ENCODE measurements around the gene NEU4. TPM values are rescaled to one million over a fixed set of nuclear protein-coding genes. Genes with fewer than 3 reads are reported as not detected.
A peak's percentile ranks its signal among the peaks of the same experiment; 100 is the strongest.

The NEU4 gene
- polyA plus RNA-seq, 3 donors, result 0.26 to 2.6 (median 0.99) TPM

DNA sequence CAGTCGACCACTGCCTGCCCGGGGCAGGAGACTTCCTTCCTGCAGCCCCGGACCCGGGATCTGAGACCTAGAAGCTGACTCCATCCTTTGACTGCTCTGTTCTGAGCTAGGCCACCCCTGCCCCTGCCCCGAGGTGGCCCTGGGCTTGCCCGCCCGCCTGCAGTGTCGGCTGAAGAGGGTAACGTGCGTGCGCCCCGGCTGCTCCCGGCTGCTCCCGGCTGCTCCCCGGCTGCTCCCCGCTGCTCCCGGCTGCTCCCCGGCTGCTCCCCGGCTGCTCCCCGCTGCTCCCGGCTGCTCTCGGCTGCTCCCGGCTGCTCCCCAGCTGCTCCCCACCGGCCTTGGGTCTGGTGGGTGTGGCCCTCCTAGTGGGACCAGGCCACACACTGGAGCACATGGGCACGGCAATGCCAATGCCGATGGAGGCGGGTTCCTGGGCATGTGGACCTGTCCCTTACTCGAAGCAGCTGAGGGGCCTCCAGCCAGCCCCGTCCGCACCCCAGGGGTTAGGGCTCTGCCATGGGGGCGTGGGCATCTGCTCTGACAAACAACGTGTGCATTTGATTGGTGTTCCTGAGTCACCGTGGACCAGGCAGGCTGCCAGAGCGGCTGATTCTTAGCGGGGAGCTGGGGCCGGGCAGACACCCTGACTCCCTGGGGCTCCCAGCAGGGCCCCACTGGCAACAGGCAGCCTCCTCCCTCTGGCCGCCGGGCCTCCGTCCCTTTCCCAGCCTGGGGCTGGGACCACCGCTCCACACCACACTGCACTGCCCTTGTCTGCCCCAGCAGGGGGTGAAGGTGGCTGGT, 34.4 kb upstream of the NEU4 start:
- H3K27me3 ChIP-seq (ENCODE audit: control insufficient read depth in 2 of 2, insufficient read depth in 2 of 2, low read length in 2 of 2), result no peaks in the 10 kb centered on the region
- peaks cover 7 to 22% (median 8%) of the 10 kb centered on the region in 3 donors for H3K27me3 Mint-ChIP-seq (ENCODE audit: low read depth in 3 of 3)

More for the DNA sequence above, 34.4 kb upstream of the NEU4 start:
- Histone ChIP-seq H3K9ac (ENCODE audit: insufficient read depth, low read length, poor library complexity, severe bottlenecking) (no peak overlapping the region), H3K4me2 (replicated peaks; ENCODE audit: extremely low read depth, low read length, poor library complexity, severe bottlenecking) (no peak overlapping the region), H2AFZ (ENCODE audit: insufficient read depth, low read depth, low read length, poor library complexity, severe bottlenecking) (no peak overlapping the region), H3K27ac (ENCODE audit: low read depth in 1 of 2, low read length in 2 of 2) (no peak overlapping the region), H3K9me3 (replicated peaks in 1 of 2; ENCODE audit: control insufficient read depth in 1 of 2, insufficient read depth in 1 of 2, low read length in 2 of 2) (no peaks in the 10 kb centered on the region), H4K20me1 (ENCODE audit: insufficient read depth, low read length) (no peaks in the 10 kb centered on the region), H3K4me3 (replicated peaks in 1 of 3; ENCODE audit: low read depth in 2 of 3, low read length in 3 of 3) (no peak overlapping the region), H3K4me1 (ENCODE audit: control insufficient read depth in 1 of 2, insufficient read depth in 2 of 2, low read length in 2 of 2) (no peaks in the 10 kb centered on the region), H3K36me3 (replicated peaks in 1 of 2; ENCODE audit: control insufficient read depth in 1 of 2, insufficient read depth in 2 of 2, low read length in 2 of 2) (no peaks in the 10 kb centered on the region), H3K79me2 (ENCODE audit: insufficient read depth, low read length) (no peaks in the 10 kb centered on the region)
- WGBS (ENCODE audit: insufficient coverage), result 50% methylated on average over 39 of the region's 40 CpGs
- DNase-seq, result peak in 1 of 3 donors; percentile 2
- TF ChIP-seq, protein P1, sequence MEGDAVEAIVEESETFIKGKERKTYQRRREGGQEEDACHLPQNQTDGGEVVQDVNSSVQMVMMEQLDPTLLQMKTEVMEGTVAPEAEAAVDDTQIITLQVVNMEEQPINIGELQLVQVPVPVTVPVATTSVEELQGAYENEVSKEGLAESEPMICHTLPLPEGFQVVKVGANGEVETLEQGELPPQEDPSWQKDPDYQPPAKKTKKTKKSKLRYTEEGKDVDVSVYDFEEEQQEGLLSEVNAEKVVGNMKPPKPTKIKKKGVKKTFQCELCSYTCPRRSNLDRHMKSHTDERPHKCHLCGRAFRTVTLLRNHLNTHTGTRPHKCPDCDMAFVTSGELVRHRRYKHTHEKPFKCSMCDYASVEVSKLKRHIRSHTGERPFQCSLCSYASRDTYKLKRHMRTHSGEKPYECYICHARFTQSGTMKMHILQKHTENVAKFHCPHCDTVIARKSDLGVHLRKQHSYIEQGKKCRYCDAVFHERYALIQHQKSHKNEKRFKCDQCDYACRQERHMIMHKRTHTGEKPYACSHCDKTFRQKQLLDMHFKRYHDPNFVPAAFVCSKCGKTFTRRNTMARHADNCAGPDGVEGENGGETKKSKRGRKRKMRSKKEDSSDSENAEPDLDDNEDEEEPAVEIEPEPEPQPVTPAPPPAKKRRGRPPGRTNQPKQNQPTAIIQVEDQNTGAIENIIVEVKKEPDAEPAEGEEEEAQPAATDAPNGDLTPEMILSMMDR (IDR thresholded peaks at IDR 0.05), result no peak
- no peak overlapping the region for H3K4me3 Mint-ChIP-seq
- no peak overlapping the region for H3K27ac Mint-ChIP-seq
- peaks cover 5% of the 10 kb centered on the region for H3K4me1 Mint-ChIP-seq
- no peaks in the 10 kb centered on the region for H3K36me3 Mint-ChIP-seq
- intact Hi-C loops (cut with micrococcal nuclease), result no loop called here
- H3K9me3 Mint-ChIP-seq, result peaks cover 0 to 4% (median 2%) of the 10 kb centered on the region in 7 donors

All from CD14-positive monocyte (primary cell).